SK-N-SH treated with all-trans-retinoic acid at 6 μM for 48 hours (cell line): Measurements from ENCODE around the gene GLYR1.

Experiments
- ATAC-seq: fragments of 200-7000 bp; cut with Tn5 transposase; 3 replicates; pipeline ENCODE4 v1.9.1; 2020; ENCODE audit warnings: mild to moderate bottlenecking, moderate library complexity
- ARNTL ChIP-seq: fragments of 450-650 bp; formaldehyde crosslinking; IDR thresholded peaks from 2 replicates; pipeline ENCODE4 v1.5.0; 2020; ENCODE audit warnings: low read depth, mild to moderate bottlenecking, moderate library complexity, borderline replicate concordance
- BACH2 ChIP-seq: fragments of 250-450 bp; sonication (Bioruptor Pico); IDR thresholded peaks from 2 replicates; pipeline ENCODE4 v1.9.0; 2021; ENCODE audit warnings: mild to moderate bottlenecking, borderline replicate concordance
- CSDC2 ChIP-seq: fragments of 250-450 bp; sonication (Bioruptor Pico); IDR thresholded peaks from 2 replicates; pipeline ENCODE4 v1.5.0; 2020; ENCODE audit warnings: mild to moderate bottlenecking, moderate library complexity
- ESRRG ChIP-seq: fragments of 250-450 bp; sonication (Bioruptor Pico); IDR thresholded peaks from 2 replicates; pipeline ENCODE4 v1.6.1; 2021; ENCODE audit warnings: mild to moderate bottlenecking
- GLIS3 ChIP-seq: fragments of 250-450 bp; sonication (Bioruptor Pico); IDR thresholded peaks from 2 replicates; pipeline ENCODE4 v1.5.0; 2020; ENCODE audit warnings: mild to moderate bottlenecking, moderate library complexity
- ISL1 ChIP-seq: fragments of 250-450 bp; sonication (Bioruptor Pico); IDR thresholded peaks from 2 replicates; pipeline ENCODE4 v2.1.2; 2022; ENCODE audit warnings: mild to moderate bottlenecking, moderate library complexity
- OSR1 ChIP-seq: fragments of 250-450 bp; sonication (Bioruptor Pico); IDR thresholded peaks from 2 replicates; pipeline ENCODE4 v1.8.0; 2022; ENCODE audit warnings: moderate library complexity, mild to moderate bottlenecking, inconsistent platforms
- PPARA ChIP-seq: fragments of 250-450 bp; sonication (Bioruptor Pico); IDR thresholded peaks from 2 replicates; pipeline ENCODE4 v1.5.0; 2020; ENCODE audit warnings: mild to moderate bottlenecking, borderline replicate concordance
- RARB ChIP-seq: fragments of 250-450 bp; sonication (Bioruptor Pico); IDR thresholded peaks from 2 replicates; pipeline ENCODE4 v1.8.0; 2021; ENCODE audit warnings: mild to moderate bottlenecking, moderate library complexity
- SNAI2 ChIP-seq: fragments of 250-450 bp; sonication (Bioruptor Pico); IDR thresholded peaks from 2 replicates; pipeline ENCODE4 v1.5.0; 2020; ENCODE audit warnings: mild to moderate bottlenecking, moderate library complexity
- TCF4 ChIP-seq: fragments of 250-450 bp; sonication (Bioruptor Pico); IDR thresholded peaks from 2 replicates; pipeline ENCODE4 v1.8.0; 2021; ENCODE audit warnings: mild to moderate bottlenecking, moderate library complexity, borderline replicate concordance
- TOX ChIP-seq: fragments of 250-450 bp; sonication (Bioruptor Pico); IDR thresholded peaks from 2 replicates; pipeline ENCODE4 v1.8.0; 2021; ENCODE audit warnings: mild to moderate bottlenecking, moderate library complexity, borderline replicate concordance
- TSHZ2 ChIP-seq: fragments of 250-450 bp; sonication (Bioruptor Pico); IDR thresholded peaks from 2 replicates; pipeline ENCODE4 v1.5.0; 2020; ENCODE audit warnings: mild to moderate bottlenecking, moderate library complexity
- ZFP3 ChIP-seq: fragments of 250-450 bp; sonication (Bioruptor Pico); IDR thresholded peaks from 2 replicates; pipeline ENCODE4 v1.5.0; 2020; ENCODE audit warnings: mild to moderate bottlenecking, moderate library complexity
- ZNF565 ChIP-seq: fragments of 450-650 bp; formaldehyde crosslinking; conservative IDR thresholded peaks from 2 replicates; pipeline ENCODE4 v1.5.0; 2020; ENCODE audit warnings: low read depth, mild to moderate bottlenecking, moderate library complexity
- ZNF70 ChIP-seq: fragments of 450-650 bp; formaldehyde crosslinking; IDR thresholded peaks from 2 replicates; pipeline ENCODE4 v1.5.0; 2020; ENCODE audit warnings: mild to moderate bottlenecking, moderate library complexity
- ZNF8 ChIP-seq: fragments of 450-650 bp; formaldehyde crosslinking; IDR thresholded peaks from 2 replicates; pipeline ENCODE4 v1.5.0; 2020; ENCODE audit warnings: mild to moderate bottlenecking, moderate library complexity
- TF ChIP-seq, protein P1 (sequence below): fragments of 250-450 bp; sonication (Bioruptor Pico); IDR thresholded peaks from 2 replicates; pipeline ENCODE4 v1.8.0; 2020; ENCODE audit warnings: mild to moderate bottlenecking, moderate library complexity, borderline replicate concordance
- TF ChIP-seq, protein P2 (sequence below): fragments of 250-450 bp; sonication (Bioruptor Pico); IDR thresholded peaks from 2 replicates; pipeline ENCODE4 v1.5.1; 2020; ENCODE audit warnings: low read depth, mild to moderate bottlenecking, moderate library complexity
- TF ChIP-seq, protein P3 (sequence below): fragments of 250-450 bp; sonication (Bioruptor Pico); IDR thresholded peaks from 2 replicates; pipeline ENCODE4 v1.5.1; 2021; ENCODE audit warnings: mild to moderate bottlenecking, moderate library complexity

GLYR1 gene

GRCh38 chr16:4850211-4850610 lies 3.1 kb upstream of the GLYR1 start:
- ATAC-seq, result no peak
- TF ChIP-seq ARNTL (CRISPR knock-in tag), result no peak
- TF ChIP-seq GLIS3 (CRISPR knock-in tag), result no peak
- TF ChIP-seq ISL1 (CRISPR knock-in tag), result no peak
- TF ChIP-seq TCF4 (CRISPR knock-in tag), result no peak
- no peak for TF ChIP-seq RARB (CRISPR knock-in tag)
- TF ChIP-seq ZFP3 (CRISPR knock-in tag), result no peak
- no peak for TF ChIP-seq ZNF565 (CRISPR knock-in tag)
- TF ChIP-seq, protein P1, sequence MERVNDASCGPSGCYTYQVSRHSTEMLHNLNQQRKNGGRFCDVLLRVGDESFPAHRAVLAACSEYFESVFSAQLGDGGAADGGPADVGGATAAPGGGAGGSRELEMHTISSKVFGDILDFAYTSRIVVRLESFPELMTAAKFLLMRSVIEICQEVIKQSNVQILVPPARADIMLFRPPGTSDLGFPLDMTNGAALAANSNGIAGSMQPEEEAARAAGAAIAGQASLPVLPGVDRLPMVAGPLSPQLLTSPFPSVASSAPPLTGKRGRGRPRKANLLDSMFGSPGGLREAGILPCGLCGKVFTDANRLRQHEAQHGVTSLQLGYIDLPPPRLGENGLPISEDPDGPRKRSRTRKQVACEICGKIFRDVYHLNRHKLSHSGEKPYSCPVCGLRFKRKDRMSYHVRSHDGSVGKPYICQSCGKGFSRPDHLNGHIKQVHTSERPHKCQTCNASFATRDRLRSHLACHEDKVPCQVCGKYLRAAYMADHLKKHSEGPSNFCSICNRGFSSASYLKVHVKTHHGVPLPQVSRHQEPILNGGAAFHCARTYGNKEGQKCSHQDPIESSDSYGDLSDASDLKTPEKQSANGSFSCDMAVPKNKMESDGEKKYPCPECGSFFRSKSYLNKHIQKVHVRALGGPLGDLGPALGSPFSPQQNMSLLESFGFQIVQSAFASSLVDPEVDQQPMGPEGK (CRISPR knock-in tag), result no peak
- no peak for TF ChIP-seq TOX (CRISPR knock-in tag)
- TF ChIP-seq CSDC2, result no peak
- TF ChIP-seq, protein P2, sequence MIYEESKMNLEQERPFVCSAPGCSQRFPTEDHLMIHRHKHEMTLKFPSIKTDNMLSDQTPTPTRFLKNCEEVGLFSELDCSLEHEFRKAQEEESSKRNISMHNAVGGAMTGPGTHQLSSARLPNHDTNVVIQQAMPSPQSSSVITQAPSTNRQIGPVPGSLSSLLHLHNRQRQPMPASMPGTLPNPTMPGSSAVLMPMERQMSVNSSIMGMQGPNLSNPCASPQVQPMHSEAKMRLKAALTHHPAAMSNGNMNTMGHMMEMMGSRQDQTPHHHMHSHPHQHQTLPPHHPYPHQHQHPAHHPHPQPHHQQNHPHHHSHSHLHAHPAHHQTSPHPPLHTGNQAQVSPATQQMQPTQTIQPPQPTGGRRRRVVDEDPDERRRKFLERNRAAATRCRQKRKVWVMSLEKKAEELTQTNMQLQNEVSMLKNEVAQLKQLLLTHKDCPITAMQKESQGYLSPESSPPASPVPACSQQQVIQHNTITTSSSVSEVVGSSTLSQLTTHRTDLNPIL, result no peak
- TF ChIP-seq PPARA (CRISPR knock-in tag), result no peak
- no peak for TF ChIP-seq BACH2 (CRISPR knock-in tag)
- no peak for TF ChIP-seq ZNF8 (CRISPR knock-in tag)
- TF ChIP-seq ZNF70 (CRISPR knock-in tag), result no peak

DNA sequence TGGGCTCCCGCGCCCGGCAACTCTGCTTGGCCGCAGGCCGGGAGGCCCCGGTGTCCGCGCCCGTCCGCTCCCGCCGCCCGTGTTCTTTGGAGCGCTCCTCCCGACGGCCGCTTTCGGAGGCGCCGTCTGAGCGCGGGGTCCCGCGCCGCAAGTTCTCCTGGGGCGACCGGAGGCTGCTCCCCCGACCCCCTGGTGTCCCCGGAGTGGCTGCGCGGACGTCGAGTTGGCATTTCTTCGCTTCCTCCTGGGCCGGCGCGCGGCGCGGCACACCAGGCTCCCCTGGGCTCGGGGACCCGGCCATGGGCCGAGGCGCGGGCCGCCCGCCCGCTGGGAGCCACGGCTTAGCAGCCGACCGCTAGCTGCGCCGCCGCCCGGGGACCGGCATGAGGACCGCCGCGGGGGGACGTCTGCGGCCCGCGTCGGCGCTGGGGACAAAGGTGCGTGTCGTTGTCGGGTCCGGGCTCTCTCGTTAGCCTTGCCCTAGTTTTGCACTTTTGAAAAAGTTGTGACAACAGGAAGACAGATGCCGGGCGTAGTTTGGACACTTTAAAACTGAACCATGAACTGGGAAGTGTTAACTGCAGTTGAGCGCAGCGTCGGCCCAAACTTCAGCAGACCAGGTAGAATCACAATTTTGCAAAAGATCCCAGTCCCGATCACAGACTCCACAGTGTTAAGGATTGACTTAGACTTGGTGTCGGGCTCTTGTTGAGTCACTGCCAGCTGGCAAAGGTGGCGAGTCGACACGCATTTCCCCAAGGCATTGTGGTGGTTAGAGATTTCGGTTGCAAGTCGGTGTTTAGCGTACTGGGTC lies 893 bp upstream of the GLYR1 start:
- no peak for TF ChIP-seq BACH2 (CRISPR knock-in tag)
- no peak for TF ChIP-seq ESRRG (CRISPR knock-in tag)
- TF ChIP-seq SNAI2 (CRISPR knock-in tag), result no peak
- TF ChIP-seq PPARA (CRISPR knock-in tag), result no peak
- no peak for TF ChIP-seq ARNTL (CRISPR knock-in tag)
- TF ChIP-seq, protein P3, sequence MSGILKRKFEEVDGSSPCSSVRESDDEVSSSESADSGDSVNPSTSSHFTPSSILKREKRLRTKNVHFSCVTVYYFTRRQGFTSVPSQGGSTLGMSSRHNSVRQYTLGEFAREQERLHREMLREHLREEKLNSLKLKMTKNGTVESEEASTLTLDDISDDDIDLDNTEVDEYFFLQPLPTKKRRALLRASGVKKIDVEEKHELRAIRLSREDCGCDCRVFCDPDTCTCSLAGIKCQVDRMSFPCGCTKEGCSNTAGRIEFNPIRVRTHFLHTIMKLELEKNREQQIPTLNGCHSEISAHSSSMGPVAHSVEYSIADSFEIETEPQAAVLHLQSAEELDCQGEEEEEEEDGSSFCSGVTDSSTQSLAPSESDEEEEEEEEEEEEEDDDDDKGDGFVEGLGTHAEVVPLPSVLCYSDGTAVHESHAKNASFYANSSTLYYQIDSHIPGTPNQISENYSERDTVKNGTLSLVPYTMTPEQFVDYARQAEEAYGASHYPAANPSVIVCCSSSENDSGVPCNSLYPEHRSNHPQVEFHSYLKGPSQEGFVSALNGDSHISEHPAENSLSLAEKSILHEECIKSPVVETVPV, result no peak
- TF ChIP-seq RARB (CRISPR knock-in tag), result no peak
- no peak for TF ChIP-seq ZFP3 (CRISPR knock-in tag)
- TF ChIP-seq, protein P2, result no peak
- peak; percentile 11 for ATAC-seq

DNA sequence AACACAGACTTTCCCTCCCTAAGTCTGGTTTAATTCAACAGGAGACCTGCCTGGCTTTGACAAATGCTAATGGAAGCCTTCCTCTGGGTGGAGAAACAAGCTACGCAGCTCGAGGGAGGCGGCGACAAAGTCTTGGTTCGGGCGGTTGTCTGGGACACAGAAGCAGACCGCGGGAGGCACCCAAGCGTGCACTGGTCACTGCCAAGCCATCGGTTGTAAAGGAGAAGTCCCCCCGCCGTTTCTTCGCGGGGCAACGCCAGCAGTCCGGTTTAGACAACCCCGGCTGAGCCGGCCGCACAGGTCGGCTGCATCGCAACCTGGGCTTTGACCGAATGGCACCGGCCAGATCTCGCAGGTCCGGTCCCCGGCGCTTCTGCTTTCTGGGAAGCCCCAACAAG lies 586 bp downstream of the GLYR1 start:
- peak; percentile 72 for ATAC-seq
- no peak for TF ChIP-seq PPARA (CRISPR knock-in tag)
- TF ChIP-seq TSHZ2 (CRISPR knock-in tag), result no peak
- TF ChIP-seq ARNTL (CRISPR knock-in tag), result no peak
- TF ChIP-seq CSDC2, result no peak
- TF ChIP-seq RARB (CRISPR knock-in tag), result no peak
- no peak for TF ChIP-seq OSR1
- no peak for TF ChIP-seq ESRRG (CRISPR knock-in tag)
- no peak for TF ChIP-seq ZNF70 (CRISPR knock-in tag)
- TF ChIP-seq SNAI2 (CRISPR knock-in tag), result no peak
- no peak for TF ChIP-seq GLIS3 (CRISPR knock-in tag)
- TF ChIP-seq BACH2 (CRISPR knock-in tag), result no peak
- TF ChIP-seq, all 23 proteins: peak for 0
